Cardiac muscle cell (in vitro differentiated cells and primary cell): ENCODE results near the gene CEACAM3. TPM values are rescaled to one million over a fixed set of nuclear protein-coding genes. Genes with fewer than 3 reads are reported as not detected.

Source experiments
- DNase-seq, 2 donors: peaks; one replicate each; pipeline versions ENCODE4 v3.0.0 to v3.0.0-alpha.2; 2010 to 2017; ENCODE audit warnings: low read depth in 1 of 2, low spot score in 1 of 2
- H3K27ac ChIP-seq: fragments of 200-600 bp; sonication (generic); 2 replicates; pipeline ENCODE4 v1.5.1; 2016
- H3K27me3 ChIP-seq: fragments of 200-600 bp; sonication (generic); 2 replicates; pipeline ENCODE4 v1.6.0; 2016; ENCODE audit warnings: control low read depth
- H3K36me3 ChIP-seq: fragments of 200-600 bp; sonication (generic); 2 replicates; pipeline ENCODE4 v1.5.1; 2016; ENCODE audit warnings: control low read depth
- H3K4me1 ChIP-seq: fragments of 200-600 bp; sonication (generic); 2 replicates; pipeline ENCODE4 v1.8.1; 2017; ENCODE audit warnings: low read depth, mild to moderate bottlenecking, mixed run types
- H3K4me3 ChIP-seq: fragments of 200-600 bp; sonication (generic); 2 replicates; pipeline ENCODE4 v1.5.1; 2016; ENCODE audit warnings: mild to moderate bottlenecking
- H3K9me3 ChIP-seq: fragments of 200-600 bp; sonication (generic); 2 replicates; pipeline ENCODE4 v1.5.1; 2017; ENCODE audit warnings: low read depth, mild to moderate bottlenecking, control low read depth
- polyA plus RNA-seq: library from polyadenylated mRNA; unstranded; fragments of >200 nt; fragmentation: Nextera tagmentation; extraction: Ambion mirVana; gene quantifications from 2 replicates; pipeline ENCODE4 v1.2.1, GENCODE V29; 2016
- total RNA-seq: library from RNA; depleted of rRNA; stranded (reverse); fragments of >200 nt; gene quantifications from 2 replicates; pipeline ENCODE4 v1.2.3, GENCODE V29; 2016
- TF ChIP-seq, protein P1 (sequence below): IDR thresholded peaks from 2 replicates; pipeline ENCODE4 v1.5.1; 2012; ENCODE audit warnings: low read depth, mild to moderate bottlenecking, low read length

The CEACAM3 gene
- total and polyA plus RNA-seq, 2 experiments from 2014 or later = not detected

DNA sequence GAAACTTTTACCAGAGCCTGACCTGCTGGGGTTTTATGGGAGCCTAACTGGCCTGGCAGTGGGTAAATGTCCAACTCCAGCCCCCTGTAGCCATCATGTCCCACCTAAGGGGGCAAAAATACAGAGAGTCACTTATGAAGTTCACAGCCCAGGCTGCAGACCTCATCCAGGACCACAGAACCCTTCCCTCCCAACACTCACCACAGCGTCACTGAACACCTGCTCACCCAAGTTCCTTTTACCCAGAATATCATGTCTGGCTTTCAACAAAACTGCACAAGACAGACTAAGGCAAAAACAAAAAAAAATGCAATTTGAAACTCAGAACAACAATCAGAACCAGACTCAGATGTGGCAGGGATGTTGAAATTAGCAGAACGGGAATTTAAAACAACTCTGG lies 6.4 kb downstream of the CEACAM3 start:
- H3K36me3 ChIP-seq = no peaks in the 10 kb centered on the region
- no peak overlapping the region for H3K4me3 ChIP-seq
- TF ChIP-seq, protein P1, sequence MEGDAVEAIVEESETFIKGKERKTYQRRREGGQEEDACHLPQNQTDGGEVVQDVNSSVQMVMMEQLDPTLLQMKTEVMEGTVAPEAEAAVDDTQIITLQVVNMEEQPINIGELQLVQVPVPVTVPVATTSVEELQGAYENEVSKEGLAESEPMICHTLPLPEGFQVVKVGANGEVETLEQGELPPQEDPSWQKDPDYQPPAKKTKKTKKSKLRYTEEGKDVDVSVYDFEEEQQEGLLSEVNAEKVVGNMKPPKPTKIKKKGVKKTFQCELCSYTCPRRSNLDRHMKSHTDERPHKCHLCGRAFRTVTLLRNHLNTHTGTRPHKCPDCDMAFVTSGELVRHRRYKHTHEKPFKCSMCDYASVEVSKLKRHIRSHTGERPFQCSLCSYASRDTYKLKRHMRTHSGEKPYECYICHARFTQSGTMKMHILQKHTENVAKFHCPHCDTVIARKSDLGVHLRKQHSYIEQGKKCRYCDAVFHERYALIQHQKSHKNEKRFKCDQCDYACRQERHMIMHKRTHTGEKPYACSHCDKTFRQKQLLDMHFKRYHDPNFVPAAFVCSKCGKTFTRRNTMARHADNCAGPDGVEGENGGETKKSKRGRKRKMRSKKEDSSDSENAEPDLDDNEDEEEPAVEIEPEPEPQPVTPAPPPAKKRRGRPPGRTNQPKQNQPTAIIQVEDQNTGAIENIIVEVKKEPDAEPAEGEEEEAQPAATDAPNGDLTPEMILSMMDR = no peak
- H3K27ac ChIP-seq = no peak overlapping the region
- no peaks in the 10 kb centered on the region for H3K4me1 ChIP-seq
- DNase-seq = no peak
- no peaks in the 10 kb centered on the region for H3K9me3 ChIP-seq
- no peaks in the 10 kb centered on the region for H3K27me3 ChIP-seq

DNA sequence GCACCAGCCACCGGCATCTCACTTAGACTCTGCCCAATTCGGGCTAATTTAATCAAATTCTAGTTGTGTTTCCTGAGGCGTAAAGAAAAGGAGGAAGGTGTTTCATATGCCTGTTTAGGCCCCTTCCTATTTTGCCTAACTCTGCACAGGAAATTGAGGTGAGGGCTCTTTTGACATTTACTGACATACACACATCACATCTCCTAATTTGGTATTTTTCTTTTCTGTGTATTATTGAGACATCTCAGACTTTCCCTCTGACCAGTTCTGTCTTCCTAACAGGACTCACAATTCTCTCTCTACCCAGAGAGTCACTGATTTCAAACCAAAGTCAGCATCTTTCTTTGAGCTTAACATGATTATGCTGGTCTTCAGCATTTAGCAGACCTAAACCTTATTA lies 7.9 kb downstream of the CEACAM3 start:
- Histone ChIP-seq H3K9me3 (no peaks in the 10 kb centered on the region), H3K27me3 (no peaks in the 10 kb centered on the region), H3K4me1 (no peaks in the 10 kb centered on the region), H3K27ac (no peak overlapping the region), H3K36me3 (no peaks in the 10 kb centered on the region), H3K4me3 (no peak overlapping the region)
- TF ChIP-seq, protein P1 = no peak
- no peak for DNase-seq

DNA sequence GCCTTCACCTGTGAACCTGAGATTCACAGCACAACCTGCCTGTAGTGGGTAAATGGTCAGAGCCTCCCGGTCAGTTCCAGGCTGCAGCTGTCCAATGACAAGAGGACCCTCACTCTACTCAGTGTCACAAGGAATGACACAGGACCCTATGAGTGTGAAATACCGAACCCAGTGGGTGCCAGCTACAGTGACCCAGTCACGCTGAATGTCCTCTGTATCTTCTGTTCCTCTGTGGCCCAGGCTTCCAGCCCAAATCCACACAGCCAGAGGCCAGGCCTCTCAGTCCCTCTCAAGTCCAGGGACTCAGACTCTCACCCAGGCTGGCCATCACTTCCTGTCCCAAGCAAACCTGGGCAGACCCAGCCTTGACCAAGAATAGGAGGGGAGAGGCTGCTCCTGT lies 10.8 kb downstream of the CEACAM3 start:
- Histone ChIP-seq H3K4me1 (no peaks in the 10 kb centered on the region), H3K27me3 (no peaks in the 10 kb centered on the region), H3K4me3 (no peak overlapping the region), H3K36me3 (no peaks in the 10 kb centered on the region), H3K9me3 (no peaks in the 10 kb centered on the region), H3K27ac (no peak overlapping the region)
- TF ChIP-seq, protein P1 = no peak
- DNase-seq = no peak

DNA sequence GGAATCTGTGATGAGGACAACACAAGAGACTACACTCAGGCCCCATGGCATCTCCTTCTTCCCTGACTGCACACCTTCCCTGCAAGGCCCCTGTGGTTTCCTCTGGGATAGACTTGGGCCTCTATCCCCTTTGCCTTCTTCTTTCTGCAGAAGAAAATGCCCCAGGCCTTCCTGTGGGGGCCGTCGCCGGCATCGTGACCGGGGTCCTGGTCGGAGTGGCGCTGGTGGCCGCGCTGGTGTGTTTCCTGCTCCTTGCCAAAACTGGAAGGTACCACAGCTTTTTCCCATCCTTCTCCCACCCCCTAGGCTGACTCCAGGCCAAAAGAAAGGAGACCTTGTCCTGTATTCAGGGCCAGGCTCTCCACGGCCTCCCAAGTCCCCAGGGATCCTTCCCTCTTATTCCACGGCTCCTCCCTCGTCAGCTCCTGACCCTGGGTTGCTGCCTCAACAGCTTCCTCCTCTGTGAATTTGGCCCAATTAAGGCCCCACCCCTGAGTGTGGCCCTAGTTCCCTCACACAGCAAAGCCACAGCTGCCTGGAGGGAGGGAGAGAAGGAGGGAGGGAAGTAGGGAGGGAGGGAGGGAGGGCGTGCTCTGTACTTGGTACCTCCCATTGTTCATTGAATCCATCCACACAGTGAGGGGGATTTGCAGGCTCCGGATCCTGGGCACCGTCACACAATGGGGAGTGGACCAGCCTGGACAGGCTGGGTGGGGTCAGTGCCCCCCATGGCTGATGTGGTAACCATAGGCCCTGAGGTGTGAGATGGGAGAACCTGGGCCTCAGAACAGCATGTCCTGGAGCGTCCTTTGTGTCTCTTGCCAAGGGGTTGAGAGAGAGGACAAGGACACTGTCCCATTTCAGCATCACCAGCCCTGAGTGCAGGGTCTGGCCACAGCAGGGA lies 12.5 kb downstream of the CEACAM3 start:
- H3K4me3 ChIP-seq = no peak overlapping the region
- DNase-seq = no peak
- H3K9me3 ChIP-seq = no peaks in the 10 kb centered on the region
- no peaks in the 10 kb centered on the region for H3K36me3 ChIP-seq
- H3K4me1 ChIP-seq = no peaks in the 10 kb centered on the region
- no peak overlapping the region for H3K27ac ChIP-seq
- TF ChIP-seq, protein P1 = no peak
- no peaks in the 10 kb centered on the region for H3K27me3 ChIP-seq

DNA sequence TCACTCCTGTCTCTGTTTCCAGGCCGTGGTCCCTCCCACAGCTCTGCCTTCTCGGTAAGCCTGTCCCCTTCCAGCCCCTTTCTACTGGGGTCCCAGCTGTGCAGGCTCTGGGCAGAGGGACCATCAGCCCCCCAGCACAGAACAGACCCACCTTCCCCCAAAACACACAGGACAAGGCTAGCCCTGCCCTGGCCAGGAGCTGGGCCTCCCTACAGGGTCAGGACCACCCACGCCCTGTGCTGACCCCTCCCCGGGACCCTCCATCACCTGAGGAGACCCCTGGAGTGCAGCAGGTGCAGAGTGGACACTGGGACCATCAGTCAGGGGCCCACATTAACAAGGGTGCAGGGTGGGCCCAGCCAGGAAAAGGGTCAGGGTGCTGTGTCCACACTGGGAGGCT lies 13.9 kb downstream of the CEACAM3 start:
- H3K27me3 ChIP-seq = no peaks in the 10 kb centered on the region
- H3K4me1 ChIP-seq = no peaks in the 10 kb centered on the region
- no peaks in the 10 kb centered on the region for H3K9me3 ChIP-seq
- H3K4me3 ChIP-seq = no peak overlapping the region
- H3K27ac ChIP-seq = no peak overlapping the region
- H3K36me3 ChIP-seq = no peaks in the 10 kb centered on the region
- DNase-seq = no peak
- TF ChIP-seq, protein P1 = no peak
